BLaER1 (cell line): ENCODE data around the gene STRIP1.

Experiments
- H3K27ac ChIP-seq: shearing (Covaris generic); formaldehyde crosslinking; 2 replicates; pipeline ENCODE4 v1.8.1; 2022
- H3K27me3 ChIP-seq: shearing (Covaris generic); formaldehyde crosslinking; 2 replicates; pipeline ENCODE4 v1.8.1; 2022
- H3K36me3 ChIP-seq: shearing (Covaris generic); formaldehyde crosslinking; 2 replicates; pipeline ENCODE4 v1.8.1; 2022
- H3K4me1 ChIP-seq: shearing (Covaris generic); formaldehyde crosslinking; 2 replicates; pipeline ENCODE4 v1.8.1; 2022
- H3K4me2 ChIP-seq: shearing (Covaris generic); formaldehyde crosslinking; 2 replicates; pipeline ENCODE4 v1.8.1; 2022
- H3K4me3 ChIP-seq: shearing (Covaris generic); formaldehyde crosslinking; 2 replicates; pipeline ENCODE4 v1.8.1; 2022
- H3K9ac ChIP-seq: shearing (Covaris generic); formaldehyde crosslinking; 2 replicates; pipeline ENCODE4 v1.8.1; 2022
- H3K9me3 ChIP-seq: shearing (Covaris generic); formaldehyde crosslinking; 2 replicates; pipeline ENCODE4 v1.8.1; 2022
- H4K20me1 ChIP-seq: shearing (Covaris generic); formaldehyde crosslinking; 2 replicates; pipeline ENCODE4 v1.8.1; 2022
- Cebpa-rat ChIP-seq: shearing (Covaris generic); IDR thresholded peaks from 2 replicates; pipeline ENCODE4 v1.8.1; 2022

Gene STRIP1

GRCh38 chr1:109994654-109995053, 39.8 kb upstream of the STRIP1 start:
- Histone ChIP-seq H3K36me3 (peaks cover 57% of the 10 kb centered on the region), H3K27me3 (no peaks in the 10 kb centered on the region)

GRCh38 chr1:109995536-109995935, 38.9 kb upstream of the STRIP1 start:
- TF ChIP-seq Cebpa-rat = no peak
- Histone ChIP-seq H3K9ac (no peak overlapping the region), H3K9me3 (no peaks in the 10 kb centered on the region), H3K4me3 (no peak overlapping the region), H3K4me2 (no peak overlapping the region), H3K27me3 (no peaks in the 10 kb centered on the region), H4K20me1 (peaks cover 100% of the 10 kb centered on the region), H3K4me1 (peaks cover 41% of the 10 kb centered on the region), H3K27ac (no peak overlapping the region), H3K36me3 (peaks cover 50% of the 10 kb centered on the region)

More at GRCh38 chr1:109994654-109995053, 39.8 kb upstream of the STRIP1 start:
- H3K4me2 ChIP-seq = no peak overlapping the region
- no peak overlapping the region for H3K9ac ChIP-seq
- TF ChIP-seq Cebpa-rat = no peak
- H3K9me3 ChIP-seq = no peaks in the 10 kb centered on the region
- no peak overlapping the region for H3K4me3 ChIP-seq
- H3K4me1 ChIP-seq = peaks cover 47% of the 10 kb centered on the region
- no peak overlapping the region for H3K27ac ChIP-seq
- peaks cover 98% of the 10 kb centered on the region for H4K20me1 ChIP-seq

GRCh38 chr1:109996476-109996875, 37.9 kb upstream of the STRIP1 start:
- Histone ChIP-seq H3K9ac (no peak overlapping the region), H3K4me3 (no peak overlapping the region), H3K9me3 (no peaks in the 10 kb centered on the region), H3K4me2 (no peak overlapping the region), H3K36me3 (peaks cover 46% of the 10 kb centered on the region), H3K27ac (no peak overlapping the region), H3K27me3 (no peaks in the 10 kb centered on the region), H4K20me1 (peaks cover 98% of the 10 kb centered on the region), H3K4me1 (peaks cover 32% of the 10 kb centered on the region)
- TF ChIP-seq Cebpa-rat = no peak

- no peak overlapping the region for H3K27ac ChIP-seq
- H3K4me3 ChIP-seq = no peak overlapping the region
- no peaks in the 10 kb centered on the region for H3K9me3 ChIP-seq
- H3K36me3 ChIP-seq = peaks cover 41% of the 10 kb centered on the region
- no peak for TF ChIP-seq Cebpa-rat
- no peaks in the 10 kb centered on the region for H3K27me3 ChIP-seq
- no peak overlapping the region for H3K4me2 ChIP-seq
- H4K20me1 ChIP-seq = peaks cover 91% of the 10 kb centered on the region
- peaks cover 25% of the 10 kb centered on the region for H3K4me1 ChIP-seq
- H3K9ac ChIP-seq = no peak overlapping the region
Measured at GRCh38 chr1:109997204-109997866, 37.1 kb upstream of the STRIP1 start.

- H4K20me1 ChIP-seq = peaks cover 91% of the 10 kb centered on the region
- H3K9ac ChIP-seq = no peak overlapping the region
- H3K27me3 ChIP-seq = no peaks in the 10 kb centered on the region
- no peaks in the 10 kb centered on the region for H3K9me3 ChIP-seq
- no peak overlapping the region for H3K4me2 ChIP-seq
- H3K4me1 ChIP-seq = peaks cover 29% of the 10 kb centered on the region
- no peak overlapping the region for H3K4me3 ChIP-seq
- H3K36me3 ChIP-seq = peaks cover 37% of the 10 kb centered on the region
- H3K27ac ChIP-seq = no peak overlapping the region
- no peak for TF ChIP-seq Cebpa-rat
Measured at GRCh38 chr1:109997867-109998229, 36.6 kb upstream of the STRIP1 start.

- peaks cover 48% of the 10 kb centered on the region for H3K4me1 ChIP-seq
- no peak for TF ChIP-seq Cebpa-rat
Measured at GRCh38 chr1:110002695-110003094, 31.7 kb upstream of the STRIP1 start.

GRCh38 chr1:110003747-110004428, 30.5 kb upstream of the STRIP1 start:
- Histone ChIP-seq H3K9me3 (no peaks in the 10 kb centered on the region), H3K36me3 (peaks cover 18% of the 10 kb centered on the region), H3K4me3 (no peak overlapping the region), H4K20me1 (peaks cover 90% of the 10 kb centered on the region), H3K4me2 (peak overlapping the region; percentile 56), H3K27me3 (no peaks in the 10 kb centered on the region), H3K9ac (no peak overlapping the region), H3K27ac (peak overlapping the region; percentile 7), H3K4me1 (peaks cover 44% of the 10 kb centered on the region)
- TF ChIP-seq Cebpa-rat = no peak

More at GRCh38 chr1:110002695-110003094, 31.7 kb upstream of the STRIP1 start:
- H3K36me3 ChIP-seq = 0 out of 2 replicates have a peak, but pooled peaks cover 12% of the 10 kb centered on the region
- no peaks in the 10 kb centered on the region for H3K9me3 ChIP-seq
- H4K20me1 ChIP-seq = peaks cover 91% of the 10 kb centered on the region
- H3K27me3 ChIP-seq = no peaks in the 10 kb centered on the region
- no peak overlapping the region for H3K4me2 ChIP-seq
- no peak overlapping the region for H3K4me3 ChIP-seq
- no peak overlapping the region for H3K9ac ChIP-seq
- H3K27ac ChIP-seq = no peak overlapping the region

- Histone ChIP-seq H3K27ac (no peak overlapping the region), H3K9ac (no peak overlapping the region), H3K4me2 (no peak overlapping the region), H3K36me3 (peaks cover 24% of the 10 kb centered on the region), H4K20me1 (peaks cover 88% of the 10 kb centered on the region), H3K27me3 (no peaks in the 10 kb centered on the region), H3K9me3 (no peaks in the 10 kb centered on the region), H3K4me3 (no peak overlapping the region), H3K4me1 (peaks cover 37% of the 10 kb centered on the region)
- no peak for TF ChIP-seq Cebpa-rat
Measured at GRCh38 chr1:110004583-110004982, 29.8 kb upstream of the STRIP1 start.

- H3K4me2 ChIP-seq = peak overlapping the region; percentile 7; the same call in 1 of the 2 replicates
- H3K4me1 ChIP-seq = peaks cover 38% of the 10 kb centered on the region
- H3K27me3 ChIP-seq = no peaks in the 10 kb centered on the region
Measured at GRCh38 chr1:110005971-110006370, 28.5 kb upstream of the STRIP1 start.

GRCh38 chr1:110006516-110006915, 27.9 kb upstream of the STRIP1 start:
- no peak overlapping the region for H3K4me2 ChIP-seq

More at GRCh38 chr1:110005971-110006370, 28.5 kb upstream of the STRIP1 start:
- no peak for TF ChIP-seq Cebpa-rat
- H3K9ac ChIP-seq = no peak overlapping the region
- peaks cover 76% of the 10 kb centered on the region for H4K20me1 ChIP-seq
- H3K4me3 ChIP-seq = no peak overlapping the region
- peaks cover 38% of the 10 kb centered on the region for H3K36me3 ChIP-seq
- no peak overlapping the region for H3K27ac ChIP-seq
- no peaks in the 10 kb centered on the region for H3K9me3 ChIP-seq

More at GRCh38 chr1:110006516-110006915, 27.9 kb upstream of the STRIP1 start:
- peaks cover 44% of the 10 kb centered on the region for H3K4me1 ChIP-seq
- no peaks in the 10 kb centered on the region for H3K9me3 ChIP-seq
- H3K27ac ChIP-seq = no peak overlapping the region
- no peak overlapping the region for H3K9ac ChIP-seq
- H3K27me3 ChIP-seq = no peaks in the 10 kb centered on the region
- H4K20me1 ChIP-seq = peaks cover 76% of the 10 kb centered on the region
- H3K36me3 ChIP-seq = peaks cover 44% of the 10 kb centered on the region
- TF ChIP-seq Cebpa-rat = no peak
- no peak overlapping the region for H3K4me3 ChIP-seq
